HG03571 (cell line): ENCODE results near the gene SPOCK1.

Experiments
- ATAC-seq: cut with Tn5 transposase; IDR thresholded peaks from one replicate; pipeline ENCODE4 v1.9.1; 2021; ENCODE audit not compliant: unreplicated experiment

The SPOCK1 gene

GRCh38 chr5:137446151-137446550, 53.0 kb downstream of the SPOCK1 start:
- no peak for ATAC-seq

DNA sequence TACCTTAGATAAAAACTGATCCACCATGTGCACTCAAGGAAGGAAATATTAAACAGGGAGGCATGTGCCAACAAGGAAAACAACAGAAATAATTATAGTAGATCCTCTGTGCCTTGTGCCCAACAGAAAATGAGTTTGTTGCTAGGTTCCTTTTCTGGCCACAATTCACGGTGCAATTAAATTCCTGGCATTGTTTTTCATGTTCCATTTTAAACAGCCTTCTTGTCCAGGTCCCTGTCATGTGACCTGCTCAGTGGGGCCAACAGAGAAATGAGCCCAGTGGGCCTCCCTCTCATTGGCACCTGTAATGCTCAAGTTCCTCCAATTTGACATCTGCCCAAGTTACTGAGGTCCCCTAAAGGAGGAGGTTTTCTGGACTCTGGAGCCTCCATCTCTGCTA, 56.5 kb downstream of the SPOCK1 start:
- ATAC-seq, result no peak

GRCh38 chr5:137441476-137441875, 57.6 kb downstream of the SPOCK1 start:
- no peak for ATAC-seq

DNA sequence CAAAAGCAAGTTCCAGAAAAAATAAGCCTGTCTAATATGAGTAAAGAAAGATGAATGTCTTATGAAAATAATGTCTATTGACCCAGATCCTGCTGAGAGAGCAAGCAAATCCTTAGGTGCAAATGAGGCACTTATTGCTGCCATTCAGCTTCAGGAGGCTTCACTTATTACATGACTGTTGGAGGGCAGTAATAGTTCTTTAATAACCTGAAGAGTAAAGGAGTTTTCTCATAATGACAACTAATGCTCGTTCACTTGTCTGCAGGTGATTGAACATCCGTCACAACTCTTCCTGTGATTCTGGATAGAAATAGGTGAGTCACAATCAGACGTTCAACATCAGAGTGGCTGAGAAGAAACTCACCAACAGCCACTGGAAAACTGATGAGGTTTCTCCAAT, 58.3 kb downstream of the SPOCK1 start:
- ATAC-seq, result no peak

GRCh38 chr5:137439645-137440044, 59.5 kb downstream of the SPOCK1 start:
- ATAC-seq, result no peak

DNA sequence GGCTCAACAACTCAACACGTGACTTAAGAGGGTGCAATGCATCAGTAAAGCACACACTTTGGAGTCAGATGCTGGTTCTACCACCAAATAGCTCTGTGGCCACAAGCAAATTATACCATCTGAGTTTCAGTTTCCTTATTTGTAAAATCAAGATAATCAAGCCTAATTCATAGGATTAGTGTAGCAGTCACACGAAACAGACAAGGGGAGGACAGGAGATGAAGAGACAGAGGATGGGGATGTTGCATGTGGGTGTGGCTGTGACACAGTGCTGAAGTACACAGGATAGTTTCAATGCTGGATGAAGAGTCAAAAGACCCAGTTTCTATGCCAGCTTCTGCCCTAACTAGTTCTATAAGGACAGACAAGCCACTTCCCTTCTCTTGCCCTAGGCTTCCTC, 60.2 kb downstream of the SPOCK1 start:
- no peak for ATAC-seq

- no peak for ATAC-seq
Observed at GRCh38 chr5:137437774-137438173, 61.4 kb downstream of the SPOCK1 start.

GRCh38 chr5:137433539-137433938, 65.6 kb downstream of the SPOCK1 start:
- ATAC-seq, result no peak

DNA sequence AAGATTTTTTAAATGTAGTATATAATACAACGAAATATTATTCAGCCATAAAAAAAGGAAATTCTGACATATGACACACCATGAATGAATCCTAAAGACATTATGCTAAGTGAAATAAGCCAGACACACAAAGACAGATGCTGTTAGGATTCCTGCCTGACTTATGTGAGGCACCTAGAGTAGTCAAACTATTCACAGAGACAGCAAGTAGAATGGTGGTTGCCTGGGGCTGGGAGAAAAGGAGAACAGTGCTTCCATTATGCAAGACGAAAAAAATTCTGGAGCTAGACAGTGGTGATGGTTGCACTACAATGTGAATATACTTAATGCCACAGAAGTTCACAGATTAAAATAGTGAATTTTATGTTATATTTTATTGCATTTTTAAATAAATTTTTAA, 66.8 kb downstream of the SPOCK1 start:
- ATAC-seq, result no peak

GRCh38 chr5:137431051-137431450, 68.1 kb downstream of the SPOCK1 start:
- no peak for ATAC-seq

- no peak for ATAC-seq
Observed at GRCh38 chr5:137415231-137415681, 83.9 kb downstream of the SPOCK1 start.

DNA sequence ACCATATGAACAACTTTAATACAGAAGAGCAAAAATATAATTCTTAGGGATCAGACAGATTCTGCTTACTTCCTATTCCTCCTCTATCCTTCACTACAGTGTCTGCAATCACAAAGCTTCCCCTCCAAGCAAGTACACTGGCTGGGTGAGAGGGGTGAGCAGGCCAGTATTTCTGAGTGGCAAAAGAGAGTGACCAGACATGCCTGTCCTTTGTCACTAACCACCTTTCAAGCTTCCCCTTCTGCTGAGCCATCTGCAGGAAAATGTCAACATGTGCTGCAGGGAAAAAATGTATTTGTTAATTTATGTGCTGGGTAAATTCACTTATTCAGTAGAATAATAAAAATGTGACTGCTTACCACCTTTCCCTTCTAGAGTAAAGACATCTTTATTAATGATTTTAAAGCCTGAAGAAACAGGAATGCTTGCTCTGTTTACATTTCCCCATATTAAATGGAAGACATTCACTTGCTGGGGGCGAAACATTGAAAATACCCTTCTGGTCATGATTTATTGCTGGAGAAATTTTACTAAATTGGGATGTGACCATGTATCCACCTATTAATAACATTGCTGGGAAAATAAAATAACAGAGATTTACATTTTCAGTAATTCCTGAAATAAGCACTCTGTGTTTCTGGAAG, 84.9 kb downstream of the SPOCK1 start:
- no peak for ATAC-seq

DNA sequence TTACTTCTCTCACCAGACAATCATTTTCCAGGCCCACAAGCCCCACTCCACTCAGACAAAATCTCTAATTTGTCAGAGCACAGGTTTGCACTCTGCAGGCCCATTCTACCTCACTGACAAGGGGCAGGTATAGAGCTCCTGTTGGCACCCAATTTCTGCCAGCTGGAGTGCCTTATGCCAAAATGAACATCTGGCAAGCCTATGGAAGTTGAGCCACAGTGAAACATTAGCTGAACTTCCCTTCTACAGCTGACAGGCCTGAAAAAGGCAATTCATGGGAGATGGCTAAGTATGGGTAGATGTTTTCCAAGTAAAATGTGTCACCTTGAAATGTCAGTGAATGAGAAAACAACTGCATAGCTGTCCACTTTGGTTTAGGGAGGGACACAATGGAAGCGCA, 87.0 kb downstream of the SPOCK1 start:
- no peak for ATAC-seq

GRCh38 chr5:137410234-137411010, 88.7 kb downstream of the SPOCK1 start:
- ATAC-seq, result no peak

- ATAC-seq, result no peak
Observed at GRCh38 chr5:137409736-137410135, 89.4 kb downstream of the SPOCK1 start.

GRCh38 chr5:137407090-137407489, 92.0 kb downstream of the SPOCK1 start:
- ATAC-seq, result no peak

DNA sequence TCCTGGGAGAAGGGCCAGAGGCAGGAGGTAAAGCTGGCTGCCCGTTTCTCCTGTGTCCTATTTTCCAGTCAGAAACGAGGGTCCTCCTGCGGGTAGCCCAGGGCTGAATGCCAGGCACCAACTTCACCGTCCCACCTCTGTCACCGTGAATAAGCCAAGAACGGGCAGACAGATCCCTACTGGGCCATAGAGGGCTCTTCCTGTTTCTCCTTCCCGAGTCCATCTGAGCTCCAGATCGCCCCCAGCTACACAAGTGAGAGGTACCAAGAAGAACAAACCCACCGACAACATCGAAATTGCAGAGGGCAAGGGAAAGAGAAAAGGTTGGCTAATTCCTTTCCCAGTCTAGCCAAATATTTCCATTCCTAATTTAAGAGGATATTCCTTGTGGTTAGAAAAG, 93.7 kb downstream of the SPOCK1 start:
- ATAC-seq, result no peak

DNA sequence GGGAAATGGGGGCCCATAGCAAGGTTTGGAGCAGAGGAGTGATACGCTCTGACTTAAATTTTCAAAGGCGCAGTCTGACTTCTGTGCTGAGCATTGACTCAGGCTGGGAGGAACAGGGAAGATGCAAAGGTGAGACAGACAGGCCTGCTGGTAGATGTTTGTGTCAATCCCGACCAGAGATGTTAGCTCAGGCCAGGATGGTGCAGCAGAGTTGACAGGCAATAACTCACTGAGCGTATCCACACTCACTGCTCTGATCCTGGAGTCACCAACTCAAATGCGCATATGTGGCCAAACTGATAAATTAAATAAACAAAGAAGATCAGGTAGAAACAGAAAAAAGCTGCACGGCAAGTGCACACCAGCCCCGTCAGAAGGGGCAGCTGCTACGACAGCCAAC, 95.3 kb downstream of the SPOCK1 start:
- ATAC-seq, result no peak

DNA sequence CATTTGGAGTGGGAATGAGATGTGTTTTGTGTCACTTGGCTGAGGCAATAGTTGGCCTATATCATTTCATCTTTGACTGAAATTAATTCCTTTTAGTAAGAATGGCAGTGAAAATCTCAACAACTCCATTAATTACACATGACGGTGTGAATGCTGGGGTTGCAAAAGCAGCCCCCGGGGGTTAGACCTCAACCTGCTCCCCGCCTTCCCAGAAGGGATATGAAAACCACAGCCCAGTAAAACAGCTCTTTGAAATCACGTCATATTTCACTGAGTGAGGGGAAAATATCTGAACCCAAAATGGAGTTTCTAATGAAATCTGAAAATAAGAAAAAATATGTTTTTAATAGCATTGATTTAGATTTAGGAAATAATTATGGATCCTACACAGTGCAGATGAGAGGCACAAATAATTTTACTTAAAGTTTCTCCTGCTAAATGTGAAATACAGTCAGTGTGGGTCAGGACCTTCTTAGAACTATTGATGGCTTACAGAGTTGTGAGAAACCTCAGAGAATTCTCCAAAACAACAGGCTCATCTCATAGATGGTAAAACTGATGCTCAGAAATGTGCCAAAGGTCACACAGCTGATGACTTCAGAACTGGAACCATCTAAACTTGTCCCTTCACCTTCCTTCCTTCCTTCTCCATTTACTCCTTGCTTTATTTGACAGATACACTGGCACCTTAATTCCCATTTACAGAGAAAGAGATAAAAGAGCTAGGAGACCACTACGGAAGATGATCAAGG, 96.5 kb downstream of the SPOCK1 start:
- ATAC-seq, result no peak

DNA sequence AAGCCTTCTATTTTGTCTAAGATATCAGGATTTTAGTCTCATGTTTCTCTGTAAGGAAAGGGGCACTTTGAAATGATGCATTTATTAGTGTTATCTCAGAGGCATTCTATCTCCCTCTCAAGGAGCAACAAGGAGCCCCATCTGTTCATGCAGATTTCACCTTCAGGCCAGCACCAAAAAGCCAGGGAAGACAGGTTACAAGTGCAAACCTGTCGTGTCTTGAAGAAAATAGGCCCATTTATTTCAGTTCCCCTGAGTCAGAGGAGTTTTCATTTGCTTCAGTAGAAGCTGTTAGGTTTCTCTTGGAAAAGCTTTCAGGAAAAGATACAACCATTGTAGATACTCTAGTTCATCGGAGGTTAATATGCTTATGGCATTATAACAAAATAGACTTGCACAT, 97.2 kb downstream of the SPOCK1 start:
- ATAC-seq, result no peak

- ATAC-seq, result no peak
Observed at GRCh38 chr5:137400571-137400970, 98.6 kb downstream of the SPOCK1 start.

DNA sequence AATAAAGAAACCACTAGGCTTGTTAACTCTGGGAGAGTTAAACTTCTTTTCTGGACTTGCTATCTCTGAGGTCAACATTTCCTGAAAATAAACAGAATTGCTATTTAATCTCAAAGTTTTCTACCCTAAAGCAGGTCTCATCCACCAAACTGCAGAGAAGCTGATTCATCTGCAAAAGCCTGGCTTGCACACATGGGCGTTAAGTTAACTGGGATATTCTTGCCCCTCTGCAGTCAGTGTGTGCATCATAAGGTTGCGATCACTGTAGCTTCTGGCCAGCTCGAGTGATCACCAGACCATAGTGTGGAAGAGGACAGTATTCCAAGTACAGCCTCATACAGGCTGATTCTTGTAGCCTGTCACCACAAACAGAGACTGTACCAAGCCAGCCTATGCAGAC, 99.2 kb downstream of the SPOCK1 start:
- no peak for ATAC-seq
